ENCODE results near the gene GGTA1.
"Not testable (repeated sequence)": the region's sequence is repeated elsewhere in the genome, so short reads cannot be mapped to it uniquely, and the experiment has no call there.

The GGTA1 gene

DNA sequence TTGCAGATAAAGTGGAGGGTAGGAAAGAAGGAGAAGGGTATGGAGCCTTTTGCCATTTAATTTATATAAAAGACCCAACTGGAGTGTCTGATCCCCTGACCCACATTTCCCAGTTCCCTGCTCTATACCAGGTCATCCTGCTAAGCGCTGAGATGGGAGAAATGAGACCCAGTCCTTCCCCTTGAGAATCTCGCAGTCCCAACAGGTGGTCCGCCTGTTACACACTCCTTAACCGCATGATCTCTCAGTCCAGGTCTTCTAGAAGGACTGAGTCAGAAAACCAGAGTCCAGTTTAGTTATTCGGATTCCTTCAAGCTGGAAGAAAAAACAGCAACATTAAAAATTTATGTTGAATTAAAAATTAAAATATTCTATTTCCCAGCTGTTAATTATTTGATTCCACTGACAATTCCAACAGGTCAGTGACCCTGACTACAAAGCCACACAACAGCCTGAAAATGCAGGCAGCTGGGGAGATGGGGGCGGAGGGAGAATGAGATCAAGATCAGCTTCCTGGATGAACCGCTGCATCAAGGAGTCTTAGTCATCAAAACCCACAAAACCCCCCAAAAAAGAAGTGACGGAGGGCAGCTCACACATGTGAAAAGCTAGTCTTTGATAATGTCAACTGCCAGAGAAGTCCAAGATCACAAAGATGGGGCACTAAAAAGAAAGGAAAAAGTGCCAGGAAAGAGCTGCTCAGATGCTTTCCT lies 44.0 kb downstream of the GGTA1 start:
- DNase-seq: no peak

DNA sequence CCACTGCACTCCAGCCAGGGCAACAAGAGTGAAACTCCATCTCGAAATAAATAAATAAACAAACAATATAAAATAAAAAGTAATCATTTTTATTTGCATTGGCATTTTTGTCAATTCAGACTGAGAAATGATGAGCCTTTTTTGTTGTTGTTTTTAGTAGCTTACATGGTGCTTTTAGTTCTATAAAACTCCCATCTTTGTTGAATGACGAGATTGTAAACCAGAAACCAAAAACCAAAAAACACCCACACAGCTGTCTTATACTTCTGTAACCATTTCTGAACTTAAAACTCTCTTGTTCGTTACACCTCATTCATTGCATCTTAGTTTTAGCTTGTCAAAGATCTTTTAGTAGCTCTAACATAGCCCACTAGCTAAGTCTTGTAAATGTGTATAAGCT lies 44.7 kb downstream of the GGTA1 start:
- no peak for DNase-seq

DNA sequence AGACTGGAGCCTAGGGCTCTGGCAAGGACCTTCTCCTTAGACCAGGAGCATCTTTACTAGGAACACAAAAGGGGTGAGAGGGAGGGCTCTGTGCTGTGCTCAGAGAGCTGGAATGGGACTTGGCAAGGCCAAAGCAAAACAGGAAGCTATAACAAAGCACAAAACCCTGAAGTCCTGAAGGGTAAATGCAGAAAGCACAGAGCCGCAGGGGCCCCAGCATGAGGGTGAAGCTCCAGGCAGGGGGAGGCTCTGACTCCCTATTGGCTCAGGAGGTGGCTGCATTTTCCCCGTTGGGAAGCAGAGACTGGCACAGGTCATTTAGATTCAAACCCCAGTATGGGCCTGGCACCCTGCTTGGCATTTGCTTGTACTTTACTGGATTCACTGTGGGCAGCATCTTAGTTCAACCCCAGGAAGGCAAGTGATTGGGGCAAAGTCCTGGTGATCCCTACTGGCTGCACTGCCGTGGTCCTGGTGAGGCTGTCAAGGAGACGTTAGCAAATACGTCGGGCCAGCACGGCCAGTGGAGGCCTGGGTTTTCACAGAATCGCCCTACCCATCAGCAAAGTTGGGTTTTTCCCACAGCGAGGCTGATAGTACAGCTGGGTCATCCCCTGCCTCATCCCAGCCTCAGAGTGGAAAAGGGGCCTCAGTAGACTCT lies 46.3 kb downstream of the GGTA1 start:
- DNase-seq: no peak

DNA sequence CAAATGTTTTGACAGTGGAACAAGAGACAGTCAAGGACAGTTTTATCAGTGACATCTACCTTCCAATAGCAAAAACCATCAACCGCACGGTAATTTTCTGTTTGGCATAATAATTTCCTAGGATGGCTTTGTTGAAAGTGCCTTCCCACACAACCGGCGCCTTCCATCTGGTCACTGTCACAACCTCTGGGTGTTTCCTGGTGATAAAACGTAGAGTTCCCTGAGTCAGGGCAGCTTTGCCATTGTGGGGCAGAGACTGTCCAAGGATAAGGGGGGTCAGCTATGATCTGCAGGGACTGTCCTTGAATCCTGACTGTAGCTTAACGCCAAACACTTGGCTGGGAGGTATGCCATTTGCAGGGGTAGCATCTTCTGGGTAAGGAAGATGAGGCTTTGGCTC lies 47.6 kb downstream of the GGTA1 start:
- DNase-seq: no peak

DNA sequence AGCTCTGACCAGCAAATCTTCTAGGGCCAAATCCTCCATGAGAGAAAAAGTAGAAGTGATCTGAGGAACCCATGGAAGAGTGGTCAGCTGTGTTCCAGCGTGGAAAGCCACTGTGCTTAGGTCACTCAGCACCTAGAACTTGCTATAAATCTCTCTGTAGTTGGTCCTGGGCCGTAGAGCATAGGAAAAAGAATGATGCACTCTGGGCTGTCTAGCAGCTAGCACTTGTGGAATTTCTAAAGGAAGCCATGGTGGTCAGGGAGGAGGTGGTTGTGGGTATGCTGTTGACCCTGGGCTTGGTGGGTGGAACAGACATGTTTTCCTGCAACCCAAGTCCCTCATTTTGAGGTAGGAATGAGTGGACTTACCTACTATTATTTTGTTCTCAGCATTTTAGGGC lies 48.1 kb downstream of the GGTA1 start:
- no peak for DNase-seq

DNA sequence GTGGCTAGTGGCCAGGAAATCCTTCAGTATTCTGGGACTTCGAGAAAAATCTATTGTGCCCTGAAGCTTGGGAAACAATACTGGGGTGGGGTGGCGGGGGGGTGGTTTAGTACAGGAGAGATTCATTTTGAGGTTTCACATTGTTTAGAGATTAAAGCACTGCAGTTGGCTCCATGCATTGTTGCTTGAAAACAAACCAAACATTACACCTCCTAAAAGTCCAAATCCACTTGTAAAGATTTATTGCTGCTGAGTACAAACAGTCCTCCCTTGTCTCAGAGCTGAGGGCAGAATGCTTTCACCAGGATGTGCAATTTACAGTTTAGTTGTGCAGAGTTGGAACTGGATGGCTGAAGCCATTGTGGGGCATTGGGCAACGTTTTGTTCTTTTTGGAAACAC lies 49.4 kb downstream of the GGTA1 start:
- no peak for DNase-seq

DNA sequence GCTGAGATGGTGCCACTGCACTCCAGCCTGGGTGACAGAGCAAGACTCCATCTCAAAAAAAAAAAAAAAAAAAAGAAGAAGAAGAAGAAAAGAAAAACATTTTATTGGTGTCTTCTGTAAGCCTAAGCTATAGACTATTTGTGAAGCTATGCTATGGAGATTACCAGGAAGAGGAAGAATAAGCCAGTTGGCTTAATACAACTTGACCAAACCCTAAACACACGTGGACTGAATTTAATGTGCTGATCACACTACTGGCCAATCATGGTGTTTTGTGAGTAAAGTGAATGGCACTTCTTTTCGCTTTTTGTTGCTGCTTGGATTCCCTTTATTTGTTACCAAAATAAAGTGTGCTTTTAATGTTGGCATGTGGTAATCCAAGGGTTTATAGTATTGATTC lies 49.9 kb downstream of the GGTA1 start:
- DNase-seq: no peak

DNA sequence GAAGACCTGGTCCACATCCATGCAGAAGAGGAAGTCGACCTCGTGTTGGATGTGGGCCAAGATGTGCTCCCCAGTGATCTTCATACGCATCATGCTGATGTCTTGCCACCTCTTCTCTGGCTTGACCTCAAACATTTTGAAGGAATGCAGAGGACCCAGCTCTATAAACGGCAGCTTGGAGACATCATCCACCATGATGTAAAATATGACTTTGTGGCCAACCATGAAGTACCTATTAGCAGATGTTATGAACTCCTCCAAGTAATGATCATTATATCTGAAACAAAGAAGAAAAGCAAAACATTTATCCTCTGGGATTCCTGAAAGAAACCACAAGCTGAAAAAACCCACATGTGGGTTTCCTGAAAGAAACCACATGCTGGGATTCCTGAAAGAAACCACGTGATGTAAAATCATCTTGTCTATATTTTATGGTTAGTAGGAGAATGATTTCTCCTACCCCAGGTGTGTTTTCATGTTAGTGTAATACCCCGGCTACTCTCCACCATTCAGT lies 52.3 kb downstream of the GGTA1 start:
- DNase-seq: no peak

DNA sequence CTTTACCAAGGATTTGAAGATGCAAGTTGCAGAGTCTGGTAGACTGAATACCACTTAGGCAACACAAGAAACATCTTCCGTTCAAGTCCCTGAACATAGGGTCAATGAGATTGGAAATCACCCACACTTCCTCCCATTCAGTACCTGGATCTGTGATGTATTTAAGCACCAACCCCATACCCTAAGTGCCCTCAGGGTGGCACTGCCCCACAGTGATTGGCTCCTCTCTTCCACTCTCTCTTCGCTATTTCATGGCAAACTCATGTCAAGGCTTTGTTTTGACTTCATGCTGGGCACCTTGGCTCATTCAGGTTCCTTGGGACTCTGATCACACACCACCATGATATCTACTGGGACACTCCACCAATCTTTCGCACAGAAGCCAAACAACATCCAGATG lies 53.7 kb downstream of the GGTA1 start:
- DNase-seq: peak; percentile 36

DNA sequence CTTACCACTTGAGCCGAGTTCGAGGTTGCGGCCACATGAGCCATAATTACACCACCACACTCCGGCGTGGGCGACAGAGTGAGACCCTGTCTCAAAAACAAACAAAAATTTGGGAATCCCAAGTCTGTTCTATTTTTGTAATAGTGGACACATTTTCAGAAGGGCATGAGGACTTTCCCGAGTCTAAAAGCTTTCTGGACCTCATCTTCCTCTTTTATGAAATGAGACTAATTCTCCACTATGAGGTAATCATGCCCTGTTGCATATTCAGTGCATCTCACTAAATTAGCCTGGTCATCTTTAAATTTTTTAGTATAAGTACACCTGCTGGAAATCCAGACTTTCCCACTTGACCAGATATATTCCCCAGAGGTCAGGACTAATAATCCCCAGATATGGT lies 55.7 kb downstream of the GGTA1 start:
- DNase-seq: no peak

DNA sequence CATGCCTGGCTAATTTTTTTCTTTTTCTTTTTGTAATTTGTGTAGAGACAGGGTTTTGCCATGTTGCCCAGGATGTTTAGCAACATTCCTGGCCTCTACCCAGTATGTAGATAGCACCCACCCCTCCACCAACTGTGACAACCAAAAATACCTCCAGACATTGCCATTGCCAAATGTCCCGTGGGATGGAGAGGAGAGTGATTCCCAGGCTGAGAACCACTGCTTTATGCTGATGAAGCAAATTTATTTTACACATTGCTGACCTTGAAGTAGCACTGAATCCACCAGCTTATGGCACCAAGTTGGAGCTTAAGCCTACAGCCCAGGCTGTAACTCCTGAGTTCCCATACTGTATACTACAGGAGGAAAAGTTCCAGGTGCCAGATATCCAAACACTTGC lies 58.5 kb downstream of the GGTA1 start:
- DNase-seq: no peak

DNA sequence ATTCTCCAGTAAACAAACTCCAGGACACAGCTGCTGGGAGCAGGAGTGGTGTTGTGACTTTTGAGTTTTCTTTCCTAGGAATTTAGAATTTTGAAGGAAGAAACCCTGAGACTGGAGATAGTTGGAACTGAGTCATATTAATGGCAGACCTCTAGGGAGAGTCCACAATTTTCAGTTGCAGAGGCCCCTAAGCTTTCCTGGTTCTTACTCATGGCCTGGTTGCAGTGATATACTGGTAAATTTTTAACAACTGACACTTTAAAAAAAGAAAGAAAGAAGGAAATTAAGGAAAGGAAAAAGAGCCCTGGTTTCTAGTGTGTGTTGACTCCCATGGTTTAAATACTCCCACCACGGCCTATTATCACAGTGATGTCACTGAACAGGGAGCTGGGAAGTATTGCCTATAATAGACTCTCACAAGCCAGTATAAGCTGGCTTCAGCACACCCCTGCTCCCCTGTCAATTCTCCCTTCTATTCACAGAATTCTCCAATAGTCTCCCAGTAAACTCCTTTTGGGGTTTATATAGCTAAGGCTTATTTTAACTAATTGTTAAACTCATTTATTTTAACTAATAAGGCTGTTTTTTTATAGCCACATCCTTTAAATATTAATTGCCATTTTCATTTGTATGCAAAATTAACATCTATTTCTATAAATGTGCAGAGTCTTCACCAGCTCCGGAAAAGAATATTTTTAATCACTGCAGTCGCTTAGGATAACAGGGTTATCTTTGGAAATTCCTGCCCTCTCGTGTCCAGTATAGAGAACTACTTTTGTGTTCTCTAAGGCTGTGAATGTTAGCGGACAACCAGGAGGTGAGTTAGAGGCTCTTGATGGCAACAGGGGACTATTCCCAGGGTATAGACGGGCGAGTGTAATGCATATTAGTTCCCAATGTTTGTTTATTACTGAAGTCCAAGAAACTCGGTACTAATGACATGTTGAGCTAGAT lies 59.7 kb downstream of the GGTA1 start:
- peak; percentile 45 for DNase-seq

DNA sequence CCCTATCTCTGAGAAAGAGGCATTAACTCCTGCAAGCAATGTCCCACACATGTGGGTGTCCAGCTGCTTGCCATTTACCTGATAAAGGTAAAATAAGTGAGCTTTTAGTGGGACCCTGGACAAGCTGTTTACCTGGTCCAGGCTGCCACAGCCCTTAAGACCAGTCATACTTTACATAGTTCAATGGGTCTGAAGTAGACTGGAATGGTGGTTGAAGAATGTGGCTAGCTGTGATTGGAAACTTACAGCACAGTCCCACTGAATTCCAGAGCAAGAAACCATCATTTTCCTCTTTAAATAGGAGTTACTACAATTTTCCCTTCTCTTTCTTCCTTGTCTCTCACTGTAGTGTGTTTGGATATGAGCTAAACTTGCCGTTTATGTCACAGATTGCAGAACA lies 60.6 kb downstream of the GGTA1 start:
- DNase-seq: no peak

DNA sequence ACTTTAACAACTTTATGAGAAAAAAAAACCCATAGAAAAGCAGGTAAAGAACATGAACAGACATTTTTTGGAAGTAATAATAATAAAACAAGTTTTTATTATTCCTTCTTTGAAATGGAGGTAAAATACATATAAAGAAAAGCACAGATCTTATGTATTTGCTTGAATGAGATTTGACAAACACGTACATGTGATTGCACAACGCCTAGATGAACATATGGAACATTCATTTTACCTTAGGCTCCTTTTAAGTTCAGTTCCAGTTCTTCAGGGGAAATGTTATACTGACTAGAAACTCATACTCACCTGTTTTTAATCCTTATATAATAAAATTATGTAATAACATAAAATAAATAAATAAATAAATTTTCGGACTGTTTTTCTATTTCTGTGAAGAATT lies 61.8 kb downstream of the GGTA1 start:
- no peak for DNase-seq

DNA sequence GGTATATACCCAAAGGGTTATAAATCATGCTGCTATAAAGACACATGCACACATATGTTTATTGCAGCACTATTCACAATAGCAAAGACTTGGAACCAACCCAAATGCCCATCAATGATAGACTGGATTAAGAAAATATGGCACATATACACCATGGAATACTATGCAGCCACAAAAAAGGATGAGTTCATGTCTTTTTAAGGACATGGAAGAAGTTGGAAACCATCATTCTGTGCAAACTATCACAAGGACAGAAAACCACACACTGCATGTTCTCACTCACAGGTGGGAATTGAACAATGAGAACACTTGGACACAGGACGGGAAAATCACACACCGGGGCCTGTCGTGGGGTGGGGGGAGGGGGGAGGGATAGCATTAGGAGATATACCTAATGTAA lies 62.6 kb downstream of the GGTA1 start:
- not testable (repeated sequence) for DNase-seq

DNA sequence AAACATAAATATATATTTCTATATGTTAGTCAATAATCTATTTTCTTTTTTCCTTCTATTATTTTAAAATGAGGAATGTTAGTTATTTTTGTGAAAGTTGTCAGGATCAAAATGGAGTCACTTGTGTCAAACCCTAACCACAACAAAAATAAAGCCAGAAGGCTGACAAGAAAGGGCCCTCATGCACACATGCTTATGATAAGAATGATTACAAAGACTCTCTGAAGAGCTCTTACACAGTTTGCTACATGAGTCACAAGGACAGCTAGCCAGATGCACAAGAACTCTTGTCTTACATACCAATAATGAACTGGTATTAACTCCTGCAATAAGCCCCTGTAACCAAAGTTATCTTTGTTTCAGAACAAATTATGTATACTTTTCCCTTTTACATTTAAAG lies 64.7 kb downstream of the GGTA1 start:
- no peak for DNase-seq

DNA sequence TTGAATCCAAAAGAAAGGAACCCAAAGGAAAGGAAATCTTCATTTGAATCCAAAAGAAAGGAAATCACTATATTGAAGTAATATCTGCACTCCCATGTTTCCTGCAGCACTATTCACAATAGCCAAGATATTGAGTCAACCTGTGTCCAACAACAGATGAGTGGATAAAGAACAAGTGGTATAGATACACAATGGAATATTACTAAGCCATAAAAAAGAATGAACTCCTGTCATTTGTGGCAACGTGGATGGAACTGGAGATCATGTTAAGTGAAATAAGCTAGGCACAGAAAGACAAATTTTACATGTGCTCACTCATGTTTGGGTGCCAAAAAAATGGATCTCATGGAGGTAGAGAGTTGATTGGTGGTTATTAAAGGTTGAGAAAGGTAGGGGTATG lies 71.7 kb downstream of the GGTA1 start:
- DNase-seq: no peak

DNA sequence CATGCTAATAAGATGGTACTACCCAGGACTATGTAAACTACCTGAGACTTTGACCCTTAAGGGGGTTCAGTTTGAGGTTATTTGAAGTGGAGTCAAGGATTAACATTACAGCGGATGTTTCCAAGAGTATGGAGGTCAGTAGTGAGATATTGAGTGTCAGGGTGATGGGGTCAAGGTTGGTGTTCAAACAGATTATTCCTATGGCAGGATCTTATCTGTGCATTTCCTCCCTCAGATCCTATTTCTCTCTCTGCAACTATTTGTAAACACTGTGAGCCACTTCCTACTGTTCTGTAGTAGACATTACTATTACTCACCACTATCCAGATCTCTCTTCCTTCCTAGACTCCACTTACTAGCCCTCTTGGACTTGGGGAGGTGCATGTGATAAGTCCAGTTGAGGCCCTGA lies 75.6 kb downstream of the GGTA1 start:
- no peak for DNase-seq

DNA sequence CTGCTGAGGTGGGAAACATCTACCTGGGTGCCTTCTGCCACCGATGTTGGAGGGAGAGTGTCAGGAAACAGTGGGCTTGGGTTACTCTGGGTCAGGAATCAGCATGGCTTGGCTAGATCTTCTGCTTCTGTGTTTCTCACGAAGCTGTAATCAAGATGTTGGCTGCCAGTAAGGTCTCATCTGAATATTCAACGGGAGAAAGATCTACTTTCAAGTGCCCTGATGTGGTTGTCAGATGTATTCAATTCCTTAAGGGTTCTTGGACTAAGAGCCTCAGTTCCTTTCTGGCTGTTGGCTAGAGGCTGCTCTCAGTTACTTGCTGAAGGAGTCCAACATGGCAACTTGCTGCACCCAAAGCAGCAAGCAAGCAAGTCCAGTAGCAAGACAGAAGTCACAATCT lies 87.7 kb downstream of the GGTA1 start:
- no peak for DNase-seq

DNA sequence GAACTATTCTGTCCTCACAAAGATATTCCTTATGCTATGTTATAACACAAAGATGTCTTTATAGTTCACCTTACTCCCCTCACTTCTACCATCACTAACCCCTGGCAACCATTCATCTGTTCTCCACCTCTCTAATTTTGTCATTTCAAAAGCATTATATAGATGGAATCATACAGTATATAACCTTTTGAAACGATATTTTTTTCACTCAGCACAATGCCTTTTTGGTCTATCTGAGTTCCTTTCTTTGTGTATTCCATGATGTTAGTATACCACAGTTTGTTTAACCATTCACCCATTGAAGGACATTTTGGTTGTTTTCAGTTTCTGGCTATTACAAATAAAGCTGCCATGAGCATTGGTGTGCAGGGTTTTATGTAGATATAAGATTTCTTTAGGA lies 93.7 kb downstream of the GGTA1 start:
- DNase-seq: no peak
